Natural killer cell (primary cell): ENCODE data around the gene OVCA2. TPM values are rescaled to one million over a fixed set of nuclear protein-coding genes. Genes with fewer than 3 reads are reported as not detected.

Experiments used
- ATAC-seq, 3 donors: fragments of 150-1000 bp in 2 of 3; fragments of 200-7000 bp in 1 of 3; cut with Tn5 transposase; 1 replicate in 1 of 3; 2 replicates in 2 of 3; pipeline ENCODE4 v1.10.0; 2021; ENCODE audit warnings: mild to moderate bottlenecking in 2 of 3, moderate library complexity in 2 of 3
- DNase-seq, 2 donors: peaks; one replicate each; pipeline versions ENCODE4 v3.0.0 to v3.0.0-alpha.2; 2013 to 2021; ENCODE audit warnings: mixed read lengths in 1 of 2
- H3K27ac ChIP-seq: one replicate; pipeline ENCODE4 v1.5.1; 2013; ENCODE audit warnings: mild to moderate bottlenecking, low read length
- H3K27me3 ChIP-seq: one replicate; pipeline ENCODE4 v1.6.1; 2013; ENCODE audit warnings: low read length; ENCODE audit not compliant: control insufficient read depth, insufficient read depth
- H3K36me3 ChIP-seq: one replicate; pipeline ENCODE4 v1.6.1; 2013; ENCODE audit warnings: low read length; ENCODE audit not compliant: control insufficient read depth, insufficient read depth
- H3K4me1 ChIP-seq: one replicate; pipeline ENCODE4 v1.6.1; 2013; ENCODE audit warnings: low read length; ENCODE audit not compliant: control insufficient read depth, insufficient read depth
- H3K4me3 ChIP-seq: one replicate; pipeline ENCODE4 v1.5.1; 2013; ENCODE audit warnings: low read length
- H3K9me3 ChIP-seq: one replicate; pipeline ENCODE4 v1.6.1; 2013; ENCODE audit warnings: low read length; ENCODE audit not compliant: control insufficient read depth, insufficient read depth
- H3K27ac Mint-ChIP-seq, 2 donors: one replicate each; pipeline ENCODE4 v1.8.0; 2022; ENCODE audit warnings: mild to moderate bottlenecking in 2 of 2, mixed read lengths in 2 of 2, moderate library complexity in 1 of 2
- H3K27me3 Mint-ChIP-seq, 2 donors: one replicate each; pipeline ENCODE4 v1.8.0; 2022; ENCODE audit warnings: low read depth in 2 of 2, mixed read lengths in 2 of 2
- H3K36me3 Mint-ChIP-seq: one replicate; pipeline ENCODE4 v1.8.0; 2022; ENCODE audit warnings: mixed read lengths
- H3K4me1 Mint-ChIP-seq, 2 donors: one replicate each; pipeline ENCODE4 v1.8.0; 2022; ENCODE audit warnings: mixed read lengths in 2 of 2
- H3K4me3 Mint-ChIP-seq: one replicate; pipeline ENCODE4 v1.8.0; 2022; ENCODE audit warnings: mild to moderate bottlenecking, moderate library complexity, mixed read lengths
- H3K9me3 Mint-ChIP-seq, 2 donors: one replicate each; pipeline ENCODE4 v1.8.0; 2022; ENCODE audit warnings: mixed read lengths in 2 of 2
- CTCF ChIP-seq: fragments of 200-600 bp; IDR thresholded peaks from one replicate; pipeline ENCODE4 v1.8.0; 2022; ENCODE audit warnings: antibody characterized with exemption
- WGBS: methylation state at CpG from one replicate; pipeline ENCODE4 v1.1.7; 2013; ENCODE audit warnings: missing lambda C conversion rate; ENCODE audit not compliant: insufficient coverage; 5-methylcytosine and 5-hydroxymethylcytosine counted together
- intact Hi-C: fragments of 100-400 bp; cut with micrococcal nuclease; formaldehyde crosslinking; loops from one replicate; pipeline ENCODE4 v1.14.2; 2022
- total RNA-seq, 4 donors: library from RNA; stranded (reverse); fragments of 120-200 nt in 1 of 4; gene quantifications; one replicate each; pipeline versions ENCODE4 v1.2.3 to v1.2.4, GENCODE V29; 2013 to 2022

The OVCA2 gene
- total RNA-seq, 3 donors from 2014 or later (not counting 1 experiment from before 2014, with no cell fraction given): 27.9 to 33.8 (median 28.5) TPM

GRCh38 chr17:2002767-2003329 is 39.0 kb upstream of the OVCA2 start:
- Mint-ChIP-seq H3K4me3 (no peak overlapping the region), H3K27me3 (peaks cover 11 to 14% of the 10 kb centered on the region in 2 donors), H3K36me3 (no peaks in the 10 kb centered on the region), H3K9me3 (no peaks in the 10 kb centered on the region), H3K4me1 (peaks cover 0 to 5% of the 10 kb centered on the region in 2 donors), H3K27ac (no peak overlapping the region)
- no peak for DNase-seq
- ATAC-seq: no peak
- Histone ChIP-seq H3K4me1 (no peaks in the 10 kb centered on the region), H3K27me3 (no peaks in the 10 kb centered on the region), H3K9me3 (no peaks in the 10 kb centered on the region), H3K27ac (no peak overlapping the region), H3K4me3 (no peak overlapping the region), H3K36me3 (no peaks in the 10 kb centered on the region)
- TF ChIP-seq CTCF: no peak
- intact Hi-C loops: no loop called here
- 94% methylated on average over 15 of the region's 16 CpGs for WGBS

GRCh38 chr17:2003525-2003924 is 38.3 kb upstream of the OVCA2 start:
- ATAC-seq (no peak), DNase-seq (no peak)
- WGBS: 95% methylated on average over 13 of the region's 13 CpGs
- intact Hi-C loops: no loop called here
- no peak overlapping the region for H3K4me3 ChIP-seq
- TF ChIP-seq CTCF: no peak
- H3K27ac ChIP-seq: no peak overlapping the region
- Mint-ChIP-seq H3K27me3 (peaks cover 11 to 14% of the 10 kb centered on the region in 2 donors), H3K4me3 (no peak overlapping the region), H3K36me3 (no peaks in the 10 kb centered on the region), H3K9me3 (no peaks in the 10 kb centered on the region), H3K27ac (no peak overlapping the region), H3K4me1 (peaks cover 0 to 5% of the 10 kb centered on the region in 2 donors)
- H3K9me3 ChIP-seq: no peaks in the 10 kb centered on the region
- no peaks in the 10 kb centered on the region for H3K27me3 ChIP-seq
- H3K36me3 ChIP-seq: no peaks in the 10 kb centered on the region
- H3K4me1 ChIP-seq: no peaks in the 10 kb centered on the region

GRCh38 chr17:2004435-2004952 is 37.3 kb upstream of the OVCA2 start:
- H3K9me3 ChIP-seq: no peaks in the 10 kb centered on the region
- TF ChIP-seq CTCF: no peak
- 80% methylated on average over 11 of the region's 12 CpGs for WGBS
- peaks cover 6 to 10% of the 10 kb centered on the region in 2 donors for H3K27me3 Mint-ChIP-seq
- DNase-seq: no peak
- no peaks in the 10 kb centered on the region for H3K4me1 ChIP-seq
- no peaks in the 10 kb centered on the region for H3K36me3 Mint-ChIP-seq
- H3K4me3 Mint-ChIP-seq: no peak overlapping the region
- H3K27ac ChIP-seq: no peak overlapping the region
- H3K9me3 Mint-ChIP-seq: no peaks in the 10 kb centered on the region
- intact Hi-C loops: no loop called here
- no peak overlapping the region for H3K4me3 ChIP-seq
- no peaks in the 10 kb centered on the region for H3K27me3 ChIP-seq
- H3K36me3 ChIP-seq: no peaks in the 10 kb centered on the region
- peaks cover 0 to 2% of the 10 kb centered on the region in 2 donors for H3K4me1 Mint-ChIP-seq
- no peak overlapping the region for H3K27ac Mint-ChIP-seq
- ATAC-seq: no peak
